ENCODE results near the gene RHOV.
"Not testable (repeated sequence)": the region's sequence is repeated elsewhere in the genome, so short reads cannot be mapped to it uniquely, and the experiment has no call there.

The RHOV gene

DNA sequence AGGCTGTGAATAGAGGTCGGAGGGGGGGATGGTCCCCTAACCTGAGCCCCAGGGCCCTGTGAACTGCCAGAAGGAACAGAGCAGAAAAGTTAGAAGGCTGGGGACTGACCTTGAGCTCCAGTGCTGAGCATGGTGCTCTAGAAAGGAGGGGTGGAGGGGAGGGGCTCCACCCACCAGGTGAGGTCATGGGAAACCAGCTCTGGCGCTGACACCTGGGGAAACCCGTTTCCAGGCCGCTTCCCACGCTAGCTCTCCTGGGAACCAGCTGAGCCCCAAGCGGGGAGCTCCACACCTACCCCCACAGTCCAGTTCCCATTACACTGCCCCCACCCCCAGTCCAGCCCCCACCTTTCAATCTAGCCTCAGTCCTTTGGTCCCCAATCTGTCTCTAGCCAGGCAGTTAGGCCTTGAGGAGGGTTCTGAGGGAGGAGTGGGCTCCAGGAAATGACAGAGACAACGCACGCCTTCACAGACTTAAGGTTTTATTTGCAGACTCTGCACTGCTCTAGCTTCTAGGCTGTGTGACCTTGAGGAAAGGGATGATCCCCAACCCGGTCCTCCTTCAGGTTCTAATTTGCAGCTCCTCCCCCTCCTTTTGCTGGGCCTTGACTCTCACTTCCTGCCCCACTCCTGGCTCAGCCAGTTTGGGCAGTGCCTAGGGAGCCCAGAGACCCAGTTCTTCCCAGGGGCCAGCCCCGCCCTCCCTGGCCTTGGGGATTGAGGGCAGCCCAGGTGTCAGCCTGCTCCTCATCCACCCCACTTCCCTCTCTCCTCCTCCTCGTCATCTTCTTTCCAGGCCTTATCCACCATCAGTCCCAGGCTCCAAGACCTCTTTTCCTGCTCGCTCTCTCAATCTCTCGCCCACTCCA is 2.1 kb downstream of the RHOV start:
- no peak for DNase-seq

DNA sequence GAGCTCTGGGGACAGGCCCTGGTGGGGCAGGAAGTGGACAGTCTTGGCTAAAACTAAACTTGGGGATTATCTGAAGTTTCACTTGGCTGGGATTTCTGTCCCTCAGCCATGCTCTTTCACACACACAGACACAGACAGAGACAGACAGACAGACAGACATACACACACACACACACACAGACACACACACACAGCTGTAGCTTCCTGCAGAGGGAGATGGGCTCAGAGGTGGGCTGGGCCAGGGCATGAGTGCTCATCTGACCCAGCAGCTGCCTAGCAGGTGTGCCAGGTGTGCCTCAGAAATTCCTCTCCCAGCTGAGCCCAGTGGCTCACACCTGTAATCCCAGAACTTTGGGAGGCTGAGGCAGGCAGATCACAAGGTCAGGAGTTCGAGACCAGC is 3.3 kb downstream of the RHOV start:
- DNase-seq, result no peak

DNA sequence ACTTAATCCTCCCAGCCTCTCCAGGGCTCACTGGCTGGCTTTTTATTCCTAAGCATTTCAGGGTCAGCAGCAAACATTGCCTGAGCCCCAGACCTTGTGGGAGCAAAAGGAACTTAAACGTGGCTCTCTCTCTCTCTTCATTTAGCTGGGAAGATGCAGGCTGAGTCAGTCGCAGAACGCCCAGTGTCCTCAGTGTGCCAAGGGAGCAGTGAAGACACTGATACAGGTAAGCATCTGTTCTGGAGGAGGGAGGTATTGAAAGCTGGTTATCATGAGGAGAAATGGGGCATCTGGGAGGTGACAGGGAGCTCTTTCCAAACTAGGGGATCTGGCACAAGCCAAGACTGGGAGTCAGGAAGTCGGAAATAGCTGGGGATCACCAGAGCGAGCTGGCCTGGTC is 4.3 kb downstream of the RHOV start:
- DNase-seq, result no peak

DNA sequence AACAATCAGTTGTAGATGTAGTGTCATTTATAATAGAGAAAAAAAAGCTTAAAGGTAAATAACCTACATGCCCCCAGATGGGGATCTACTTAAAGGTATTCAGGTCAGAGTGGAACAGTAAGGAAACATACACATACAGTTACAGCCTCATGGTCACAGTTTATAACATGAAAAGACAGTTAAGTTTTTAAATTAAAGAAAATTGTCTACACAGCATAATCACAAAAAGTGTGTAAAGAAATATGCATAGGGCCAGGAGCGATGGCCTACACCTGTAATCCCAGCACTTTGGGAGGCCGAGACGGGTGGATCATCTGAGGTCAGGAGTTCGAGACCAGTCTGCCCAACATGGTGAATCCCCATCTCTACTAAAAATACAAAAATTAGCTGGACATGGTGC is 6.8 kb downstream of the RHOV start:
- no peak for DNase-seq

DNA sequence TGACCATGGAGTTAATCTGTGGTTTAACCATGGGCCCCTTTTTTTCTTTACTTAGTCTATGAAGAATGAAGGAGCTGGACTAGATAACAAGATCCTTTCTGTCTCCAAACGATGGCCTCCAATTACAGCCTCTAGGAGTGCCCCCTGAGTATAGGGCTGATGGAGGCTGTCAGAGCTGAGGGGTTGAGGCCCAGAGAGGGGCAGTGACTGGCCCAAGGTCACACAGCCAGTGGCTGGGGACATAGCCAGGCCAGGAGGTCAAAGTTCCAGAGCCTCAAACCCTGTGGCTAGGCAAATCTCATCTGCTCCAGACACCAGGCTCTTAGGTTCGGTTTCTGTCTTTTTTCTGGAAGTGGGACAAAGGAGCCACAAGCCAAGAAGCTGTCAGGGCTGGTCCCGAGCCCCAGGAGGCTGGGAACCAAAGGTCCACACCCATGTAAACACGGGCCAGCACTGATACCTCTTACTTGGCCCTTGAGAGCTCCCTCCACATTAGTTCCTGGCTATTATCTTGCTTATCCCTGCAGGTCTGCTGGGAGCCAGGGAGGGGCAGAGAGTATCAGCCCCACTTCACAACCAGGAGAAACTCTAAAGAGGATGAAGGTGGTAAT is 10.3 kb downstream of the RHOV start:
- no peak for DNase-seq

DNA sequence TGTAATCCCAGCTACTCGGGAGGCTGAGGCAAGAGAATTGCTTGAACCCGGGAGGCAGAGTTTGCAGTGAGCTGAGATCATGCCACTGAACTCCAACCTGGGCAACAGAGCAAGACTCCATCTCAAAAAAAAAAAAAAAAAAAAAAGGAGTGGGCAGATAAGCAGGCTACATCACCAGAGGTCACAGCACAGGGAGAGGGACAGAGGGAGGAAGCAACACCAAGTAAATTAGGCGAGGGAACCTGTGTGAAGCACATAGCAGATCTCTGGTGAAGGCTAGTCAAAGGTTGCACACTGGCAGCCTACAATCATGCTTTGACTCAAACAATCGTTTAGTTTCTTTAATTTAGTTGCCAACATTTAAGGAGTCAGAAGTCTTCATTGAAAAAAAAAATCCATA is 12.9 kb downstream of the RHOV start:
- DNase-seq, result not testable (repeated sequence)

DNA sequence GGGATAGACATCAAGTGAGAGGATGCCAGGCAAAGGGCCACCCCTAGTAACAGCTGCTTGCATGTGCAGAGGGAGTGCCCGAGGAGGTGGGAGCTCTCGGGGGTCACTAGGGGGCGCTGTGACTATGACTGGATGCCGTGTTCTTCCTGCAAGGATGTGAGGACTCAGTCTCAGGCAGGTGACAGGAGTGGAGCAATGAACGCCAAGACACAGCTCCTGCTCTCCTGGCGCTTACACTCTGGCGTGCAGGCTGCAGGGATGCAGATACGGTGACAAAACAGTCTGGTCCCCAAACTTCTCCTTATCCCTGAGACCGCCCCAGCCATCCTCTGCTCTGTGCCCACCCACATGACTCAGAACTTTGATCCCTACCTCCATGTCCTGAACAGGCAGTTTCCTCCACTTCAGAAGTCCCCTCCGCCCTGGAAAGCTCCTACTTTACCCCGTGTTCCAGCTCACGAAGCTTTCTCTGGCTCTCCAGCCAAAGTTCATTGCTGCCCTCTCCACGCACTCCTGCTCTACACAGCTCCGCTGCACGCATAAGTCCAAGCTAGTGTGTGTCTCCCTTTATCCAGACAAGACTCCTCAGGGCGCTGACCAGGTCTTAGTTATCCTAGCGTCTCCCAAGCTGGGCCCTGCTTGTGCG is 14.7 kb downstream of the RHOV start:
- DNase-seq, result no peak

DNA sequence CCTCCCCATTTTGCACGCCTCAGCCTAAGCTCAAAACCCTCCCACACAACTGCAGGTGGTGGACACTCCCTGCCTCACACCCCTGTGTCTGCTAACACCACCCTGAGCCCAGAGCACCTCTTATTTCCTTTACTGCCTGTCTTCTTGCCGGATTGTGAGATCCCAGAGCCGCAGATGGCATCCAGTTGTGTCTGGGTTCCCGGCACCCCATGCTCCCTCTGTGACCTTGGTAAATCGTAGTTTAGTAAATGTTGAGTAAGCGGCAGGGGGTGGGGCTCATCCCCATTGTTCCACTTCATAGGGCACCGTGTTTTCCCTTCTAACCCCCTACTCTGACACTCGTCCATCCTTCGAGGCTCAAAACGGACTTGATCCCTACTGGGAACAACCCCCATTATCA is 15.3 kb downstream of the RHOV start:
- no peak for DNase-seq

DNA sequence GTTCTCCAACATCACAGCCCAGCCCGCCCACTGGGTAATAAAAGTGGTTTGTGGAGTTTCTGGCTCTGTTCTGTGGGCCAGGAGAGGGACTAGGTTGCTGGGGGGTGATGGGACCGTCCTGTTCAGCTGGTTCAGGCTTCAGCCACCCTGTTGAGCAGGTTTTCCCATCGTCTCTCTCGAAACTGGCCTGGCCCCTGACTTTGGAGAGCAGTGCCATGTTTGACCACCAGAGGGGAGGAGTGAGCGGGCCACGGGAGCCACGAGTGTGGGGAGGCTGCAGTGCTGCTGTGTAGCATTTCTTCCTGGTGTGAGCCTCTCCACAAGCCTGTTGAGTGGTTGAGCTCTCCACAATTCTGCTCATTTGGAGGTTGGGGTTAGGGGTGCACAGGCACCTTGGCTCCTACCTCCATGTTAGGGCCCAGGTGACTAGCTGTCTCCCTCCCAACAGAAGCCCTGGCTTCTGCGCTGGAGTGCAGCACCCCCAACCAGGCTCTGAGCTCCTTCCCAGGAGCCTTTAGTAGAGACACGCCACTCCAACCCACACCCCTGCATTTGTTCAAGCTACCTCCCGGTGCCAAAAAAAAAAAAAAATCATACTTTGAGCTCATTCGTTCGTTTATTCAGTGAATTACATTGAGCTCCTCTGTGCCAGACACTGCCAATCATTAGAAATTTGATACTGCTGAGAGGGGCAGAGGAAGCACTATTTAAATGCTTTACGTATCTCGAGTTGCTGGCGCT is 16.3 kb downstream of the RHOV start:
- DNase-seq, result peak; percentile 79

DNA sequence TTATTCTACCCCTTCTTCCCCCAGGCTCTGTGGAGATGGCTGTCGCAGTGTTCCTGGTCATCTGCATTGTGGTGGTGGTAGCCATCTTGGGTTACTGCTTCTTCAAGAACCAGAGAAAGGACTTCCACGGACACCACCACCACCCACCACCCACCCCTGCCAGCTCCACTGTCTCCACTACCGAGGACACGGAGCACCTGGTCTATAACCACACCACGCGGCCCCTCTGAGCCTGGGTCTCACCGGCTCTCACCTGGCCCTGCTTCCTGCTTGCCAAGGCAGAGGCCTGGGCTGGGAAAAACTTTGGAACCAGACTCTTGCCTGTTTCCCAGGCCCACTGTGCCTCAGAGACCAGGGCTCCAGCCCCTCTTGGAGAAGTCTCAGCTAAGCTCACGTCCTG is 17.3 kb downstream of the RHOV start:
- DNase-seq, result no peak

DNA sequence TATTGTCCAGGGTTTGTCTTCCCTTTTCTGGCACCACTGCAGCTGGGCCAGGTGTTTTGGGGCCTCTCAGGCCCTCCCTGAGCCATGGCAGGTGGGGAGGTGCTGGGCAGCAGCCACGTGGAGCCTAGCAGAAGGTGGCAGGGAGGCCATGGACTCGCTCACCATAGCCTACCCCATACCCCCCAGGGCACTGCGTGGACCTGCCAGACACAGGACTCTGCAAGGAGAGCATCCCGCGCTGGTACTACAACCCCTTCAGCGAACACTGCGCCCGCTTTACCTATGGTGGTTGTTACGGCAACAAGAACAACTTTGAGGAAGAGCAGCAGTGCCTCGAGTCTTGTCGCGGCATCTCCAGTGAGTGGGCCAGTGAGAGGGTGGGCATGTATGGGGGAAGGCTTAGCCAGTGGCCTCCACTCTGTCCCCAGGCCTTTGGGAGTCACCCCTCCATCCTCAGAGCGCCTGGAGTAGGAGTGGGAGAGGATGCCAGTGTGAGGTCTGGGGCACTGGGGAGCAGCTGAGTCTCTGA is 18.3 kb downstream of the RHOV start:
- DNase-seq, result no peak

DNA sequence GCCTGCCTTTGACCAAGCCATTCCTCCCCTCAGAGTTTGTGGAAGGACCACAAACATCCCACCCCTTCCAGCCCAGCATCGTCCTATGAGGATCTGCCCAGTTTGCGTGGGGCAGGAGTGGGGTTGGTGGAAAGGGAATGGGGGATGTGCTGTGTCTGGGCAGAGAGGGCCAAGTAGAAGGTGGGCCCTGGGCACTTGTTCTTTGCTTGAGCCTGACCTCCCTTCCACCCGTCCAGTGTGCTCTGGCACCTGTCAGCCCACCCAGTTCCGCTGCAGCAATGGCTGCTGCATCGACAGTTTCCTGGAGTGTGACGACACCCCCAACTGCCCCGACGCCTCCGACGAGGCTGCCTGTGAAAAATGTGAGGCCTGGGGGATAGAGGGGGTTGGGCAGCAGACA is 19.9 kb downstream of the RHOV start:
- DNase-seq, result no peak

DNA sequence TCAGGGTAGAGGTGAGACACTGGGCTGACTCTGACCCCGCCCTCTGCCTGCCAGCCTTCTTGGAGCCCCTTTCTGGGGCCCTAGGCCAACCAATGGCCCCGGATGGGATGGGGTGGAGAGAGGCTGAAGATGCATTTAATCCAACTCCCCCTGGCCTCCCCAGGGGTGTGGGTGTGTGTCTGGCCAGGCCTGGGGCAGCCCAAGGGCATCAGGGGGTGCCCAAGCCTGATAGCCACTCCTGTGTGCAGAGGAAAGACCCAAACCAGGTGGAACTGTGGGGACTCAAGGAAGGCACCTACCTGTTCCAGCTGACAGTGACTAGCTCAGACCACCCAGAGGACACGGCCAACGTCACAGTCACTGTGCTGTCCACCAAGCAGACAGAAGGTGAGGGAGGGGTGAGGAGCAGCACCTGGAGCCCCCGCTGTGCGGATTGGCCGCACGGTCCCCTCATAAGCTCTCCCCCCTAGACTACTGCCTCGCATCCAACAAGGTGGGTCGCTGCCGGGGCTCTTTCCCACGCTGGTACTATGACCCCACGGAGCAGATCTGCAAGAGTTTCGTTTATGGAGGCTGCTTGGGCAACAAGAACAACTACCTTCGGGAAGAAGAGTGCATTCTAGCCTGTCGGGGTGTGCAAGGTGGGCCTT is 20.7 kb downstream of the RHOV start:
- DNase-seq, result no peak

DNA sequence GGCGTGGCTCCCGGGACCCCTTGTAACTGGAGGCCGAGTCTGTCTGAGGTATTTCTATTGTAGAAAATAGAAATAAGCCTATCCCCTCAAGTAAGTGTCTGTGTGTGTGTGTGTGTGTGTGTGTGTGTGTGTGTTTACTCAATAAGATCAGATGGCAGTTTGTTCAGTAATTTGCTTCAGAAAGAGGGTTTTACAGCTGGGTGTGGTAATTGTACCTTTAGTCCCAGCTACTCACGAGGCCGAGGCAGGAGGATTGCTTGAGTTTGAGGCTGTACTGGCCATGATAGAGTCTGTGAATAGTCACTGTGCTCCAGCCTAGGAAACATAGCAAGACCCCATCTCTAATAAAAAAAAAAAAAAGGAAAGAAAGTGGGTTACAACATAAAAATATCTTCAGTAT is 21.5 kb downstream of the RHOV start:
- DNase-seq, result no peak

DNA sequence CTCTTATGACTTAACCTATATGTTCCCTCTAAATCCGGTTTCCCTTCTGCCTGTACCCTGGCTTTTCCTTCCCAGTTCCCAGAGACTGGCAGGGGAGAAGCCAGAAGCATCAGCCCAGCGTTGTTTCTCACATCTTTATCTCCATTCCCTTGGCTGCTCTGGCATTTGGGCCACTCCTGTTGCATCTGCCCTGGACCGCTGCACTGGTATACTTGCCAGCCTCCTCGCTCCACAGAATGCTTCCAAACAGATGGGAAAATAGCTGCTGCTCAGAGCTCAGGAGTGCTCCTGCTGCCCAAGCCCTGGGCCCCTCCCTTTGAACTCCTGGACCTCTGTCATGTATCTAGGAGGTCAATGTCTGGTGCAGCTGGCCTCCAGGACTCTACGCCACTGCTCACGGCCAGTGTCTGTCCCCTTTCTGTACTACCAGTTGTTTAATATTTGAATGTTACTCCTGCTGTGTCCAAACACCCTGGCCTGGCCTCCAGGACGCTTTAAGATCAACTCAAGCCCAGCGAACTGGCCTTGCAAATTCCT is 23.4 kb downstream of the RHOV start:
- DNase-seq, result no peak

DNA sequence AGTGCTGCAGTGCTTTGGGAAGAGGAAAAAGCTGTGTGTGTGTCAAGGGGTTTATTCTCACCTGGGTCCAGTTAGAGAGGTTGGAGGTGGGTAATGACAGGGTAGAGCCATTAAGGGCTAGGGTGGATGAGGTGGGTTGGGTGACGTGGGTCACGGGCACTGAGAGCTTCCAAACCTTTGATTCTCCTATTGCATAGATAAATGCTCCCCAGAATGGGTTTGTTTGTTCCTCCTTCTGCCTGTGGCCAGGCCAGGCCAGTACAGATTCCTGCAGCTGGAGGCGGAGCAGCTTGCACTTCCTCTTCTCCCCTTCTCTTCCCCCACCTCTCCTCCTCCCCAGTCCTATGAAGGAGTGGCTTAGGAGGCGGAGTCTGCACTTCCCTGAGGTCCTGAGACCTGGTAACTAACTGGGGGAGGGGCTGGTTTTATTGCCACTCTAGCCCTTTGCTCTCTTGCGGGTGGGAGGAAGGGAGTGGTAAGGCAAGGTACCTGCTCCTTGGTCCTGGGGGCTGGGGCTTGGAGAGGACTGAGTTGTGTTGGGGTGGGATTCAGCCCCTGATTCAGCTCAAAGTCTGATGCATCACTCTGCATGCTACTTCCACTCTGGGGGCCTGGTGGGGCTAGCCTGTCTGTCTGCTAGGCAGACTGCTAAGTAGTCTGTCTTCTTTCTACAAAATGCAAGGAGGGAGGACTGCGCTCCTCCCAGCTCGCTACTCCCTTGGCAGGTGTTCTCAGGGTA is 26.6 kb downstream of the RHOV start:
- no peak for DNase-seq

DNA sequence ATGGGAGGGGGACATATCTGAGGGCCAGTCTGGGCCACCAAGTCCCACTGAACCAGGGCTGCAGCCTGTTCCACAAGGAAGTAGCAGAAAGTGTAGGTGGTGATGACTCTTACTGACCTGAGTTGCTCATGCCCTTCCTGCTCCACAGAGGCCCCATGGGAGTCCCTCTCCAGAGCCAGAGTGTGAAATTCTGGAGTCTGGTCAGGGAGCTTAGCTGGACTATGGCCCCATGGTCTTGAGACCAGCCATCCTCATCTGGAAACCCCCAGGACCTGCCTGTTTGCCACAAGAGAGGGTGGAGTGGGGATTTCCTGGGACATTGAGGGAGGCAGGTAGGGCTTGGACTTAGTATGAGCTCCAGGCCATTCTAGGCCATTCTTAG is 27.2 kb downstream of the RHOV start:
- DNase-seq, result no peak

DNA sequence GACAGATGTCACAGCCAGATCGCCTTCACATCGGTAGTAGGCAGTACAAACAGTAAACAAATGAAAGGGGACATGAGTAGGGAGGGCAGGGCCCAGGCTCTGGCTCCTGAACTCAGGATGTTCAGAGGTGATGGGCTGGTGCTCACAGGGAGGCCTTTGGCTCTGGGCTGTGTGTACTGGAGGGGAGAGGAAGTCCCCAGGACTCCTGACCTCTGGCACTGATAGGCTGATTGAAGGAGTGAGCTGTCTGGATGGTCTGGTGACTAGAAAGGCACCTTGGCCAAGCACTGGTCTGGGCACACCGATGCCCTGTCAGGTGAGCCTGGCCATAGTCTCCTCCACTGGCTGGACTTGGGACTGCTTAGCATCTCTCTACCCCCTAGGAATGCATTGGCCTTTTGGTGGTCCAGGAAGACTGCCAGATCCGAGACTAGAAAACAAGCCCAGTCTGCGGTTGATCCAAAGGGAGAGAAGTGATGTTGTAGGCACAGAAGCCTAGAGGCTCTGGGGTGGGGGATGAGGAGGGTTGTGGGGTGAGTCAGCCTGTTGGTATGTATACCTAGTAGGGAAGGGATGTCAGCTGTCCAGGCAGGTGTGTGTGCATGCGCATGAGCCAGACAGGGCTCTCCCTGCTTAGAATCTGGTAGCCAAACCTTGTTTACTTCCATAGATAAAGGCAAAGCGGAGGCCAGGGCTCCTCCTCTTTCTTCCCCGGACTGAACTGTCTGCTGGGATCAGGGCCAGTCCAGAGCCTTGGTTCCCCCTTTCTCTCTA is 28.3 kb downstream of the RHOV start:
- DNase-seq, result no peak

DNA sequence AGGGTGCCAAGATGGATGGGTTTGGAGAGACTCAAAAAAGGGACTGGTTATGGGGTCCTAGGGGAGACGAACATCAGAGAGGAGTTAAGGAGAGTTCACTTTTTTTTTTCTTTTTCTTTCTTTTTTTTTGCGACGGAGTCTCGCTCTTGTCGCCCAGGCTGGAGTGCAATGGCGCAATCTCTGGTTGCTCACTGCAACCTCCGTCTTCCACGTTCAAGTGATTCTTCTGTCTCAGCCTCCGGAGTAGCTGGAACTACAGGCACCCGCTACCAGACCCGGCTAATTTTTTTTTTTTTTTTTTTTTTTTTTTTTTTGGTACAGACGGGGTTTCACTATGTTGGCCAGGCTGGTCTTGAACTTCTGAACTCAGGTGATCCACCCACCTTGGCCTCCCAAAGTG is 29.0 kb downstream of the RHOV start:
- DNase-seq, result no peak

DNA sequence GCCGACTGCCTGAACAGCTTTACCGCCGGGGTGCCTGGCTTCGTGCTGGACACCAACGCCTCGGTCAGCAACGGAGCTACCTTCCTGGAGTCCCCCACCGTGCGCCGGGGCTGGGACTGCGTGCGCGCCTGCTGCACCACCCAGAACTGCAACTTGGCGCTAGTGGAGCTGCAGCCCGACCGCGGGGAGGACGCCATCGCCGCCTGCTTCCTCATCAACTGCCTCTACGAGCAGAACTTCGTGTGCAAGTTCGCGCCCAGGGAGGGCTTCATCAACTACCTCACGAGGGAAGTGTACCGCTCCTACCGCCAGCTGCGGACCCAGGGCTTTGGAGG is 29.4 kb downstream of the RHOV start:
- DNase-seq, result no peak
